CD4-positive, alpha-beta T cell (primary cell): ENCODE data around the gene NOTCH1. TPM values are rescaled to one million over a fixed set of nuclear protein-coding genes. Genes with fewer than 3 reads are reported as not detected.

ENCODE experiments used
- ATAC-seq: fragments of 200-7000 bp; cut with Tn5 transposase; one replicate; pipeline ENCODE4 v1.10.0; 2022; ENCODE audit warnings: mild to moderate bottlenecking; ENCODE audit not compliant: poor library complexity
- CTCF ChIA-PET: fragments of 350-600 bp; sonication (Branson Sonifier 250); formaldehyde crosslinking; loops from one replicate; lab custom pipeline; 2021; ENCODE audit warnings: antibody characterized with exemption, inconsistent platforms; lab: Charles Lee
- POLR2A ChIA-PET: fragments of 350-600 bp; sonication (Branson Sonifier 250); formaldehyde crosslinking; loops from one replicate; lab custom pipeline; 2021; ENCODE audit warnings: antibody characterized with exemption, inconsistent platforms; lab: Charles Lee
- DNase-seq, 14 experiments: peaks; one replicate each; pipeline ENCODE4 v3.0.0-alpha.2; 2013 to 2020; ENCODE audit warnings: mixed read lengths in 2 of 14
- H3K27ac ChIP-seq, 2 donors: one replicate each; pipeline versions ENCODE4 v1.5.1 to v1.7.0; 2013; ENCODE audit warnings: low read length in 2 of 2, low read depth in 1 of 2, mild to moderate bottlenecking in 1 of 2
- H3K27me3 ChIP-seq, 2 experiments: 1 replicate in 1 of 2; 2 replicates in 1 of 2; pipeline versions ENCODE4 v1.6.1 to v1.7.0; 2013; ENCODE audit warnings: low read length in 2 of 2, control low read depth in 1 of 2, mild to moderate bottlenecking in 1 of 2, moderate library complexity in 1 of 2; ENCODE audit not compliant: insufficient read depth in 2 of 2, control insufficient read depth in 1 of 2
- H3K36me3 ChIP-seq: one replicate; pipeline ENCODE4 v1.6.1; 2013; ENCODE audit warnings: low read length, control low read depth; ENCODE audit not compliant: insufficient read depth
- H3K4me1 ChIP-seq: one replicate; pipeline ENCODE4 v1.6.1; 2013; ENCODE audit warnings: low read length, control low read depth; ENCODE audit not compliant: insufficient read depth
- H3K4me3 ChIP-seq: one replicate; pipeline ENCODE4 v1.5.1; 2013; ENCODE audit warnings: mild to moderate bottlenecking, low read length, moderate library complexity
- H3K9me3 ChIP-seq, 2 experiments: 1 replicate in 1 of 2; 2 replicates in 1 of 2; pipeline versions ENCODE4 v1.6.1 to v1.7.0; 2013; ENCODE audit warnings: low read length in 2 of 2, mild to moderate bottlenecking in 2 of 2, control low read depth in 1 of 2, moderate library complexity in 1 of 2; ENCODE audit not compliant: control insufficient read depth in 1 of 2, insufficient read depth in 1 of 2
- H3K27ac Mint-ChIP-seq: one replicate; pipeline ENCODE4 v1.8.0; 2020; ENCODE audit warnings: mixed read lengths
- H3K27me3 Mint-ChIP-seq: one replicate; pipeline ENCODE4 v1.8.0; 2021; ENCODE audit warnings: mixed read lengths
- H3K36me3 Mint-ChIP-seq: one replicate; pipeline ENCODE4 v1.8.0; 2021; ENCODE audit warnings: low read depth, mixed read lengths
- H3K4me1 Mint-ChIP-seq: one replicate; pipeline ENCODE4 v1.8.0; 2021; ENCODE audit warnings: low read depth, mixed read lengths
- H3K4me3 Mint-ChIP-seq: one replicate; pipeline ENCODE4 v1.8.0; 2020; ENCODE audit warnings: mild to moderate bottlenecking, mixed read lengths
- H3K9me3 Mint-ChIP-seq: one replicate; pipeline ENCODE4 v1.8.0; 2020; ENCODE audit warnings: mixed read lengths
- CTCF ChIP-seq: fragments of 200-600 bp; IDR thresholded peaks from one replicate; pipeline ENCODE4 v1.8.0; 2022; ENCODE audit warnings: antibody characterized with exemption, mild to moderate bottlenecking
- intact Hi-C, 2 experiments: fragments of 100-400 bp; cut with DNase I in 1 of 2; cut with micrococcal nuclease in 1 of 2; formaldehyde crosslinking; loops; one replicate each; pipeline versions ENCODE4 v1.15.1 to v1.9.0; 2023 to 2025; cut with DNase I, micrococcal nuclease
- total RNA-seq, 174 experiments: library from RNA in 2 of 174; stranded (reverse) in 2 of 174; gene quantifications; one replicate each; pipeline ENCODE4 v1.2.3 and lab custom pipeline; 2021 to 2026

The NOTCH1 gene
- total RNA-seq, 2 experiments from 2014 or later, result 30.8 to 34.2 TPM

- Mint-ChIP-seq H3K27me3 (no peaks in the 10 kb centered on the region), H3K27ac (no peak overlapping the region), H3K9me3 (no peaks in the 10 kb centered on the region), H3K4me1 (peaks cover 4% of the 10 kb centered on the region), H3K4me3 (no peak overlapping the region), H3K36me3 (peaks cover 3% of the 10 kb centered on the region)
- H3K4me1 ChIP-seq, result peaks cover 27% of the 10 kb centered on the region
- H3K27ac ChIP-seq, result no peak overlapping the region
- intact Hi-C loops, result no loop called here
- no peaks in the 10 kb centered on the region for H3K9me3 ChIP-seq
- H3K27me3 ChIP-seq, result no peaks in the 10 kb centered on the region
- no peak overlapping the region for H3K4me3 ChIP-seq
- ChIA-PET POLR2A (interaction anchor here (6.0 kb wide), 1 partner anchor 13 kb away, joined by 49 read pairs; no protein-coding TSS in a partner anchor), CTCF (no interaction called here)
- H3K36me3 ChIP-seq, result peaks cover 22% of the 10 kb centered on the region
- no peak for TF ChIP-seq CTCF
- ATAC-seq, result no peak
- no peak for DNase-seq
Observed at GRCh38 chr9:136525841-136526499, 19.9 kb downstream of the NOTCH1 start.

GRCh38 chr9:136525207-136525606, 20.6 kb downstream of the NOTCH1 start:
- Mint-ChIP-seq H3K27ac (no peak overlapping the region), H3K27me3 (no peaks in the 10 kb centered on the region), H3K9me3 (no peaks in the 10 kb centered on the region), H3K4me1 (no peaks in the 10 kb centered on the region), H3K36me3 (peaks cover 3% of the 10 kb centered on the region), H3K4me3 (no peak overlapping the region)
- no peaks in the 10 kb centered on the region for H3K27me3 ChIP-seq
- DNase-seq (no peak), ATAC-seq (no peak)
- ChIA-PET CTCF (no interaction called here), POLR2A (no interaction called here)
- no peak overlapping the region for H3K4me3 ChIP-seq
- intact Hi-C loops, result no loop called here
- no peak overlapping the region for H3K27ac ChIP-seq
- H3K36me3 ChIP-seq, result peaks cover 22% of the 10 kb centered on the region
- no peak for TF ChIP-seq CTCF
- H3K9me3 ChIP-seq, result no peaks in the 10 kb centered on the region
- peaks cover 19% of the 10 kb centered on the region for H3K4me1 ChIP-seq

- H3K27me3 Mint-ChIP-seq, result no peaks in the 10 kb centered on the region
- no peak for ATAC-seq
- POLR2A ChIA-PET, result interaction anchor here (3.5 kb wide), 1 partner anchor 16 kb away, joined by 15 read pairs; no protein-coding TSS in a partner anchor
- Histone ChIP-seq H3K4me3 (no peak overlapping the region), H3K9me3 (no peaks in the 10 kb centered on the region), H3K27me3 (no peaks in the 10 kb centered on the region), H3K36me3 (peaks cover 48% of the 10 kb centered on the region), H3K4me1 (no peaks in the 10 kb centered on the region), H3K27ac (no peak overlapping the region)
- peaks cover 11% of the 10 kb centered on the region for H3K36me3 Mint-ChIP-seq
- H3K4me3 Mint-ChIP-seq, result no peak overlapping the region
- CTCF ChIA-PET, result no interaction called here
- no peaks in the 10 kb centered on the region for H3K9me3 Mint-ChIP-seq
- peak in 2 of 14 experiments; percentile 61 to 66 for DNase-seq
- intact Hi-C loops, result no loop called here
- no peak overlapping the region for H3K27ac Mint-ChIP-seq
- H3K4me1 Mint-ChIP-seq, result no peaks in the 10 kb centered on the region
- TF ChIP-seq CTCF, result no peak
Observed at GRCh38 chr9:136522314-136523237, 23.3 kb downstream of the NOTCH1 start.
